GM18507 (cell line): ENCODE data around the gene IFI16.
"Not testable (repeated sequence)": the region's sequence is repeated elsewhere in the genome, so short reads cannot be mapped to it uniquely, and the experiment has no call there.

ENCODE experiments used
- DNase-seq: peaks from one replicate; pipeline ENCODE4 v3.0.0; 2011; ENCODE audit warnings: low read depth; ENCODE audit not compliant: insufficient read length; ENCODE audit errors: extremely low spot score
- FAIRE-seq: peaks from 2 replicates; lab custom pipeline; 2011; peaks lifted over from hg19 to GRCh38; lab: Jason Lieb, UNC

Gene IFI16

GRCh38 chr1:159005676-159006075, 4.0 kb upstream of the IFI16 start:
- no peak for DNase-seq
- peak; percentile 80 for FAIRE-seq

- not testable (repeated sequence) for FAIRE-seq, DNase-seq
Observed at GRCh38 chr1:159006210-159006807, 3.4 kb upstream of the IFI16 start.

GRCh38 chr1:159007726-159008125, 2.0 kb upstream of the IFI16 start:
- FAIRE-seq (peak; percentile 49), DNase-seq (no peak)

- DNase-seq (peak; percentile 30), FAIRE-seq (peak; percentile 98)
Observed at GRCh38 chr1:159008744-159009188, 941 bp upstream of the IFI16 start.

GRCh38 chr1:159009287-159009686, 420 bp upstream of the IFI16 start:
- FAIRE-seq (no peak), DNase-seq (no peak)

GRCh38 chr1:159010391-159010790, 684 bp downstream of the IFI16 start:
- DNase-seq (no peak), FAIRE-seq (peak; percentile 31)

GRCh38 chr1:159011001-159011400, 1.3 kb downstream of the IFI16 start:
- peak; percentile 35 for FAIRE-seq
- DNase-seq = not testable (repeated sequence)

- no peak for DNase-seq
- peak; percentile 59 for FAIRE-seq
Observed at GRCh38 chr1:159011751-159012150, 2.0 kb downstream of the IFI16 start.

- DNase-seq (no peak), FAIRE-seq (peak; percentile 93)
Observed at GRCh38 chr1:159012495-159012894, 2.8 kb downstream of the IFI16 start.

- FAIRE-seq = peak; percentile 68
- no peak for DNase-seq
Observed at GRCh38 chr1:159014003-159014571, 4.4 kb downstream of the IFI16 start.

GRCh38 chr1:159014851-159015250, 5.1 kb downstream of the IFI16 start:
- FAIRE-seq = peak; percentile 64
- DNase-seq = no peak

- FAIRE-seq (peak; percentile 100), DNase-seq (peak; percentile 36)
Observed at GRCh38 chr1:159015440-159015909, 5.8 kb downstream of the IFI16 start.

GRCh38 chr1:159023723-159024122, 14.0 kb downstream of the IFI16 start:
- DNase-seq (no peak), FAIRE-seq (no peak)

- DNase-seq (no peak), FAIRE-seq (no peak)
Observed at GRCh38 chr1:159025043-159025442, 15.3 kb downstream of the IFI16 start.

GRCh38 chr1:159026841-159027240, 17.1 kb downstream of the IFI16 start:
- not testable (repeated sequence) for FAIRE-seq, DNase-seq

- DNase-seq = no peak
- no peak for FAIRE-seq
Observed at GRCh38 chr1:159030311-159030710, 20.6 kb downstream of the IFI16 start.

- no peak for DNase-seq
- FAIRE-seq = no peak
Observed at GRCh38 chr1:159030877-159031447, 21.3 kb downstream of the IFI16 start.

GRCh38 chr1:159040206-159040605, 30.5 kb downstream of the IFI16 start:
- no peak for FAIRE-seq
- no peak for DNase-seq

- FAIRE-seq = peak; percentile 48
- DNase-seq = no peak
Observed at GRCh38 chr1:159040893-159041724, 31.4 kb downstream of the IFI16 start.

- DNase-seq = not testable (repeated sequence)
- peak; percentile 51 for FAIRE-seq
Observed at GRCh38 chr1:159046486-159046885, 36.8 kb downstream of the IFI16 start.
